Measurements from ENCODE around the gene ANO4.

Gene ANO4

DNA sequence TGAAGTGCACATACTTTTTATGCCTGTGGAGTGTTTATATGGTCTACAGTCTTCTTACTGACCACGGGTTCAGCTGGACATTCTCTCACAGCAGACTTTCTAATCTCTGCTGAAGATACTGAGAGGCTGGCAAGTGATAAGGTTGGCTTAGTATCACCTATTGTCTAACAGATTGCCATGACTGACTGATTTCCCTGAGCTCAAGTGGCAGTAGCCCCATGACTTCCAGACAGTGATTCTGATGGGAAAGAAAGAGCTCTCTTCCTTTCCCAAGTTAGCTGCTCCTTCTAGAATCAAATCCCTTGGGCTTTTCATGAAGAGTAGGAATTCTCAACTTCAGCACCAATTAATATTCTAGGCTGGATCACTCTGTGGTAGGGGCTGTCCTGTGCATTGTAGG is 141.4 kb downstream of the ANO4 start:
- no peak overlapping the region for H3K27ac ChIP-seq (ENCODE audit: low read length)
- no peak overlapping the region for H3K4me3 ChIP-seq (ENCODE audit: low read length)
- DNase-seq = no peak
- no peak overlapping the region for H3K9ac ChIP-seq (ENCODE audit: low read length)
- TF ChIP-seq EZH2 (optimal IDR thresholded peaks at IDR 0.05; ENCODE audit: low read depth, low read length) = no peak
- no peak for TF ChIP-seq EZH2phosphoT487 (IDR thresholded peaks at IDR 0.05; ENCODE audit: low read length)
- TF ChIP-seq, protein P1, sequence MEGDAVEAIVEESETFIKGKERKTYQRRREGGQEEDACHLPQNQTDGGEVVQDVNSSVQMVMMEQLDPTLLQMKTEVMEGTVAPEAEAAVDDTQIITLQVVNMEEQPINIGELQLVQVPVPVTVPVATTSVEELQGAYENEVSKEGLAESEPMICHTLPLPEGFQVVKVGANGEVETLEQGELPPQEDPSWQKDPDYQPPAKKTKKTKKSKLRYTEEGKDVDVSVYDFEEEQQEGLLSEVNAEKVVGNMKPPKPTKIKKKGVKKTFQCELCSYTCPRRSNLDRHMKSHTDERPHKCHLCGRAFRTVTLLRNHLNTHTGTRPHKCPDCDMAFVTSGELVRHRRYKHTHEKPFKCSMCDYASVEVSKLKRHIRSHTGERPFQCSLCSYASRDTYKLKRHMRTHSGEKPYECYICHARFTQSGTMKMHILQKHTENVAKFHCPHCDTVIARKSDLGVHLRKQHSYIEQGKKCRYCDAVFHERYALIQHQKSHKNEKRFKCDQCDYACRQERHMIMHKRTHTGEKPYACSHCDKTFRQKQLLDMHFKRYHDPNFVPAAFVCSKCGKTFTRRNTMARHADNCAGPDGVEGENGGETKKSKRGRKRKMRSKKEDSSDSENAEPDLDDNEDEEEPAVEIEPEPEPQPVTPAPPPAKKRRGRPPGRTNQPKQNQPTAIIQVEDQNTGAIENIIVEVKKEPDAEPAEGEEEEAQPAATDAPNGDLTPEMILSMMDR (IDR thresholded peaks at IDR 0.05; ENCODE audit: low read length) = no peak
- no peak overlapping the region for H2AFZ ChIP-seq (ENCODE audit: low read length)
- H3K4me1 ChIP-seq (ENCODE audit: low read length) = no peaks in the 10 kb centered on the region
- H3K36me3 ChIP-seq (replicated peaks; ENCODE audit: insufficient read depth, low read length) = no peaks in the 10 kb centered on the region
- H3K9me3 ChIP-seq (replicated peaks; ENCODE audit: insufficient read depth, low read length) = no peaks in the 10 kb centered on the region
- H4K20me1 ChIP-seq (ENCODE audit: insufficient read depth, low read length) = no peaks in the 10 kb centered on the region
- H3K79me2 ChIP-seq (ENCODE audit: low read length) = no peaks in the 10 kb centered on the region
- no peak overlapping the region for H3K4me2 ChIP-seq (ENCODE audit: low read depth, low read length)
- H3F3A ChIP-seq (ENCODE audit: insufficient read depth, low read length) = no peaks in the 10 kb centered on the region
- H3K9me2 ChIP-seq (replicated peaks; ENCODE audit: insufficient read depth, low read length) = no peaks in the 10 kb centered on the region
- no peaks in the 10 kb centered on the region for H3K27me3 ChIP-seq (replicated peaks; ENCODE audit: insufficient read depth, low read length)

DNA sequence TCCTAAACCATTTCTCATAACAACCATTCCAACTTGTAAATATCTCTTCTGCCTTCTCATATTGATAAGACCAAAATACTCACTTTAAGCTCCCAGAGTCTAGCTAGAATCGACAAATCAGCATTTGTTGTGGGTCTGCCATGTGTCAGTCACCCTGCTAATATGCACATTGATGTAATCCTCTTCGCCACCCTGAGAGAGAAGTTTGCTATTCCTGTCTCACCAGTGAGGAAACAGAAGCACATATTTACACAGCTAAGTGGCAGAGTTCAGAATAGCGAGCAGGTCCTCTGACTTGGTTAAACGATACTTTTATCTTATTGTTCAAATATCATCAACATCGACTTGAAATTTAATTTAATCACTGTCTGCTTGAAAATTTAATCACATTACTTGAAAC is 142.1 kb downstream of the ANO4 start:
- Histone ChIP-seq H3K4me3 (ENCODE audit: low read length) (no peak overlapping the region), H2AFZ (ENCODE audit: low read length) (no peak overlapping the region)
- TF ChIP-seq, protein P1 (IDR thresholded peaks at IDR 0.05; ENCODE audit: low read length) = no peak
- no peak for TF ChIP-seq EZH2 (optimal IDR thresholded peaks at IDR 0.05; ENCODE audit: low read depth, low read length)
- no peak for TF ChIP-seq EZH2phosphoT487 (IDR thresholded peaks at IDR 0.05; ENCODE audit: low read length)

DNA sequence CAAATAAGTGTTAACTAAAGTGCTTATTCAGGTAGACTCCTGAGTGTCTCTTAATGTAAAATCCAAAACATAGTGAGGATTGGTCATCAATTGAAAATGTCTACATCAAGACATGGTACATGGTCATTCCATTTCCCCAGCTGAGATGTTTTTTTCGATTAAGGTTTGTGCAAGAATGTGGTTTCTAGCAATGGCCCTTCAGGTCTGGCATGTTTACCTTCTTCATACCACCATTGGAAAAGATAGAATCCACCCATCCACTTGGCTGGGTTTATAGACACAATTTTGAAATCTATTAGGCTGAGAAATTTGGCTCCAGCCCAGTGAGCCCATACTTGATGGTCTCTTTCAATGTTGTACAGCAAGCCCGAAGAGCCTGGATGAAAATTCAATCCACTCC is 145.9 kb downstream of the ANO4 start:
- DNase-seq = no peak
- no peaks in the 10 kb centered on the region for H4K20me1 ChIP-seq (ENCODE audit: insufficient read depth, low read length)
- no peak overlapping the region for H3K4me3 ChIP-seq (ENCODE audit: low read length)
- H3K27me3 ChIP-seq (replicated peaks; ENCODE audit: insufficient read depth, low read length) = no peaks in the 10 kb centered on the region
- no peak overlapping the region for H3K9ac ChIP-seq (ENCODE audit: low read length)
- H3K36me3 ChIP-seq (replicated peaks; ENCODE audit: insufficient read depth, low read length) = no peaks in the 10 kb centered on the region
- H3K27ac ChIP-seq (ENCODE audit: low read length) = no peak overlapping the region
- no peaks in the 10 kb centered on the region for H3K79me2 ChIP-seq (ENCODE audit: low read length)
- no peaks in the 10 kb centered on the region for H3K4me1 ChIP-seq (ENCODE audit: low read length)
- TF ChIP-seq, protein P1 (IDR thresholded peaks at IDR 0.05; ENCODE audit: low read length) = no peak
- no peak for TF ChIP-seq EZH2phosphoT487 (IDR thresholded peaks at IDR 0.05; ENCODE audit: low read length)
- no peak for TF ChIP-seq EZH2 (optimal IDR thresholded peaks at IDR 0.05; ENCODE audit: low read depth, low read length)
- H3K4me2 ChIP-seq (ENCODE audit: low read depth, low read length) = no peak overlapping the region
- no peak overlapping the region for H2AFZ ChIP-seq (ENCODE audit: low read length)
- no peaks in the 10 kb centered on the region for H3F3A ChIP-seq (ENCODE audit: insufficient read depth, low read length)
- H3K9me3 ChIP-seq (replicated peaks; ENCODE audit: insufficient read depth, low read length) = no peaks in the 10 kb centered on the region
- H3K9me2 ChIP-seq (replicated peaks; ENCODE audit: insufficient read depth, low read length) = no peaks in the 10 kb centered on the region

More for the DNA sequence above, 142.1 kb downstream of the ANO4 start:
- no peaks in the 10 kb centered on the region for H3K9me2 ChIP-seq (replicated peaks; ENCODE audit: insufficient read depth, low read length)
- no peak for DNase-seq
- no peaks in the 10 kb centered on the region for H3K4me1 ChIP-seq (ENCODE audit: low read length)
- no peak overlapping the region for H3K27ac ChIP-seq (ENCODE audit: low read length)
- H3K4me2 ChIP-seq (ENCODE audit: low read depth, low read length) = no peak overlapping the region
- no peaks in the 10 kb centered on the region for H3F3A ChIP-seq (ENCODE audit: insufficient read depth, low read length)
- no peaks in the 10 kb centered on the region for H3K9me3 ChIP-seq (replicated peaks; ENCODE audit: insufficient read depth, low read length)
- no peak overlapping the region for H3K9ac ChIP-seq (ENCODE audit: low read length)
- no peaks in the 10 kb centered on the region for H3K79me2 ChIP-seq (ENCODE audit: low read length)
- H3K36me3 ChIP-seq (replicated peaks; ENCODE audit: insufficient read depth, low read length) = no peaks in the 10 kb centered on the region
- H4K20me1 ChIP-seq (ENCODE audit: insufficient read depth, low read length) = no peaks in the 10 kb centered on the region
- no peaks in the 10 kb centered on the region for H3K27me3 ChIP-seq (replicated peaks; ENCODE audit: insufficient read depth, low read length)
